ENCODE data around the gene MARK1. TPM values are rescaled to one million over a fixed set of nuclear protein-coding genes. Genes with fewer than 3 reads are reported as not detected.

Gene MARK1
- total RNA-seq, 4 donors from 2014 or later = 2.2 to 5.3 (median 3.7) TPM

GRCh38 chr1:220566869-220567268, 38.9 kb downstream of the MARK1 start:
- intact Hi-C loops (cut with DNase I; ENCODE audit: low total_unique reads) = no loop called here
- no peak for TF ChIP-seq POLR2A (IDR thresholded peaks at IDR 0.05)
- no peak for TF ChIP-seq CTCF (IDR thresholded peaks at IDR 0.05)
- DNase-seq (ENCODE audit: low spot score in 2 of 2) = no peak
- no peak overlapping the region for H3K4me3 ChIP-seq (ENCODE audit: low read depth, poor library complexity, severe bottlenecking)
- WGBS, 2 donors = 97 to 98% methylated on average over 1 of the region's 1 CpG

GRCh38 chr1:220572416-220572815, 44.5 kb downstream of the MARK1 start:
- TF ChIP-seq CTCF (IDR thresholded peaks at IDR 0.05) = no peak
- TF ChIP-seq POLR2A (IDR thresholded peaks at IDR 0.05) = no peak
- intact Hi-C loops (cut with DNase I; ENCODE audit: low total_unique reads) = no loop called here
- WGBS, 2 donors = 91 to 94% methylated on average over 5 of the region's 5 CpGs

GRCh38 chr1:220573836-220574235, 45.9 kb downstream of the MARK1 start:
- intact Hi-C loops (cut with DNase I; ENCODE audit: low total_unique reads) = no loop called here
- TF ChIP-seq CTCF (IDR thresholded peaks at IDR 0.05) (no peak), POLR2A (IDR thresholded peaks at IDR 0.05) (no peak)
- no peak overlapping the region for H3K4me3 ChIP-seq (ENCODE audit: low read depth, poor library complexity, severe bottlenecking)
- no peak for DNase-seq (ENCODE audit: low spot score in 2 of 2)

More at GRCh38 chr1:220572416-220572815, 44.5 kb downstream of the MARK1 start:
- DNase-seq (ENCODE audit: low spot score in 2 of 2) = no peak
- no peak overlapping the region for H3K4me3 ChIP-seq (ENCODE audit: low read depth, poor library complexity, severe bottlenecking)

GRCh38 chr1:220575718-220576497, 48.0 kb downstream of the MARK1 start:
- H3K4me3 ChIP-seq (ENCODE audit: low read depth, poor library complexity, severe bottlenecking) = no peak overlapping the region
- WGBS, 2 donors = 97 to 98% methylated on average over 6 of the region's 6 CpGs
- TF ChIP-seq CTCF (IDR thresholded peaks at IDR 0.05) = no peak
- no peak for TF ChIP-seq POLR2A (IDR thresholded peaks at IDR 0.05)
- DNase-seq (ENCODE audit: low spot score in 2 of 2) = no peak
- intact Hi-C loops (cut with DNase I; ENCODE audit: low total_unique reads) = no loop called here

GRCh38 chr1:220577926-220578325, 50.0 kb downstream of the MARK1 start:
- WGBS, 2 donors = 100% methylated on average over 1 of the region's 1 CpG
- no peak overlapping the region for H3K4me3 ChIP-seq (ENCODE audit: low read depth, poor library complexity, severe bottlenecking)
- intact Hi-C loops (cut with DNase I; ENCODE audit: low total_unique reads) = no loop called here
- no peak for DNase-seq (ENCODE audit: low spot score in 2 of 2)
- TF ChIP-seq POLR2A (IDR thresholded peaks at IDR 0.05) = no peak

- 52 to 53% methylated on average over 6 of the region's 6 CpGs for WGBS, 2 donors
- no peak for DNase-seq (ENCODE audit: low spot score in 2 of 2)
- no peak for TF ChIP-seq POLR2A (IDR thresholded peaks at IDR 0.05)
- no peak for TF ChIP-seq CTCF (IDR thresholded peaks at IDR 0.05)
- H3K4me3 ChIP-seq (ENCODE audit: low read depth, poor library complexity, severe bottlenecking) = no peak overlapping the region
- intact Hi-C loops (cut with DNase I; ENCODE audit: low total_unique reads) = no loop called here
These were observed 51.4 kb downstream of the MARK1 start for GRCh38 chr1:220579317-220579716.
